Femur (tissue), 1 donor: ENCODE results near the gene GLRA3.
"Not testable (repeated sequence)": the region's sequence is repeated elsewhere in the genome, so short reads cannot be mapped to it uniquely, and the experiment has no call there.

Source experiments
- DNase-seq: peaks from one replicate; pipeline ENCODE4 v3.0.0-alpha.2; 2017

GLRA3 gene

DNA sequence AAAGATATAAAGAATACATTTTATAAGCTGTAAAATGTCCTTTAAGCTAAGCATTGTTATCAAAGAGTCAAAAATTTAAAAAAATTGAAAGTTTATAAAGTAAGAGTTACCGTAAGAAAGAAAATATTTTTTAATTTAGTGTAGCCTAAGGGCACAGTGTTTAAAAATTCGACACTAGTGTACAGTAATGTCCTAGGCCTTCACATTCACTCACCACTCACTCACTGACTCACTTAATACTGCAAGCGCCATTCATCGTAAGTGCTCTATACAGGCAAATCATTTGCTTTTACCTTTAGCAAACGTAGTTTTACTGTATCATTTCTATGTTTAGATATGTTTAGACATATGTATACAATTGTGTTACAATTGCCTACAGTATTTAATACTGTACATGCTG is 20.2 kb downstream of the GLRA3 start:
- no peak for DNase-seq

GRCh38 chr4:174808119-174808518 is 20.9 kb downstream of the GLRA3 start:
- no peak for DNase-seq

DNA sequence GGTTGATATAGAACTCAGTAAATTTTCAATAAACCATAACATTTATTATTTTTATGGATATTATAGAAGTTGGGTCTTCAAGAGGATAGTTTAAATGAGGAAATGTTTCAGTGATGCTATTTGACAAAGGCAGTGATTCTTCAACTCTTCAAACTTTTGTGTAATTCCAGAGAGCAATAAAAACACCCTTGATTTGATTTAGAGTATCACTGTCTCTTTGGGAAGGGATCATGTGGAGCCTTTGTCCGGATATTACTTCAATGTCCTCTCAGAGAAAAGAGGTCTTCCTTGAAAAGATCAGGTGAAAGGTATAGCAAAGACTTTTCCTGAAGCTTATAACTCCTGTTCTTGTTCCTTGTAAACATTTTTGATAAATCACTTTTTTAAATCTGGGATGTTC is 23.3 kb downstream of the GLRA3 start:
- DNase-seq = no peak

GRCh38 chr4:174794543-174795094 is 34.4 kb downstream of the GLRA3 start:
- DNase-seq = no peak

- no peak for DNase-seq
Observed at GRCh38 chr4:174789657-174790056, 39.4 kb downstream of the GLRA3 start.

DNA sequence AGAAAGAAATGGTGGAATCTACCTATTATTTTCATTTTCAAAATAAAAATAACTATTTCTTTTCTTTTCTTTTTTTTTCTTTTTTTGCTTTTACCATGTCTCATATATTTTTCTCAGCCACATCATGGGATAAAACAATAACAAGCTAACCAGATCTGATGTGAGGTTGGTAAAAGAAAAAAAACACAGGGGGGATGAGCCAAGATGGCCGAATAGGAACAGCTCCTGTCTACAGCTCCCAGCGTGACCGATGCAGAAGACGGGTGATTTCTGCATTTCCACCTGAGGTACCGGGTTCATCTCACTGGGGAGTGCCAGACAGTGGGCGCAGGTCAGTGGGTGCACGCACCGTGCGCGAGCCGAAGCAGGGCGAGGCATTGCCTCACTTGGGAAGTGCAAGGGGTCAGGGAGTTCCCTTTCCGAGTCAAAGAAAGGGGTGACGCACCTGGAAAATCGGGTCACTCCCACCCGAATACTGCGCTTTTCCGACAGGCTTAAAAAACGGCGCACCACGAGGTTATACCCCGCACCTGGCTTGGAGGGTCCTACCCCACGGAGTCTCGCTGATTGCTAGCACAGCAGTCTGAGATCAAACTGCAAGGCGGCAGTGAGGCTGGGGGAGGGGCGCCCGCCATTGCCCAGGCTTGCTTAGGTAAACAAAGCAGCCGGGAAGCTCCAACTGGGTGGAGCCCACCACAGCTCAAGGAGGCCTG is 50.6 kb downstream of the GLRA3 start:
- not testable (repeated sequence) for DNase-seq

- no peak for DNase-seq
Observed at GRCh38 chr4:174775366-174775765, 53.7 kb downstream of the GLRA3 start.

DNA sequence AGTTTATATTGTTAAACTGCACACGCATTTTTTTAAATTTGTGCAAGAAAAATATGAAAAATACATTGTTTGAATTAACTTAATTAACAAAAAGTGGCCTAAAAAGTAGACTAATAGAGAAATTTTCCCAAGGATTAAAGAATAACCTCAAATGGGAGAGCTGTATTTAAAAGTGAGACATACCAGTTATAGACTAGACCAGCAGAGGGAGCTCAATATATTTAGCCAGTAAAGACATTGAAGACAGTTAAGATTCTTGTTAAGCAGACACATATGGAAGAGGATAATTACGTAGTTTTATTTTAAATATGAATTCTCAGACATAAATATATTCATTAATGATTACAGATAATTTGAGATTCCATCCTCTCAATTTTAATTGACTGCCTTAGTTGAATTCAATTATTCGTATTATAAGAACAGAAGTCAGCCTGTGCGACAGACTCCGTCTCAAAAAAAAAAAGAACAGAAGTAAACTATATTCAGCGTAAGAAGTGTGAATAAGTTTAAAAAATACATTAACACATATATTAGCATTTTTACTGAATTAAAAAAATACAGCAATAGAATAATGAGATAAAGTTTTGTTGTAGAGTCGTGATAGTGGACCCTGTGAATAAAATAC is 64.8 kb downstream of the GLRA3 start:
- DNase-seq = no peak

- DNase-seq = no peak
Observed at GRCh38 chr4:174763454-174764104, 65.5 kb downstream of the GLRA3 start.

- no peak for DNase-seq
Observed at GRCh38 chr4:174761451-174761850, 67.6 kb downstream of the GLRA3 start.

GRCh38 chr4:174757736-174758135 is 71.3 kb downstream of the GLRA3 start:
- no peak for DNase-seq

DNA sequence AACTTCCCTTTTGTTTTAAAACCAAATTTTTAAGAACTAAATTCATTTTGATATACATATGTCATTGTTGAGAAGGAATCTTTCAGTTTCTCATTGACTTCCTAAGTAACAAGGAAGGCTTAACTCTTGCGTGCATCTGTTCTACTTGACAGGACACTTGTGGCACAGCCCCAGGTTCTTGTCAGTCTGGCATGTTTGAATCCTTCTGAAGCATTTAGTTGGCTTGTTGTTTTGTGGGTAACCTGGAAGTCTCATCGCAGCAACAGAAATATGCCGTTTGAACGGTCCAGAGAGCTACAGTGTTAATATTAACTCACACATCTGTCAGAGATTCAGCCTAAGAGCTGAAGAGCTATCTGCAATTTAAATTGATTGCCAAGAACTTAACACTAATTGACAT is 76.0 kb downstream of the GLRA3 start:
- no peak for DNase-seq

DNA sequence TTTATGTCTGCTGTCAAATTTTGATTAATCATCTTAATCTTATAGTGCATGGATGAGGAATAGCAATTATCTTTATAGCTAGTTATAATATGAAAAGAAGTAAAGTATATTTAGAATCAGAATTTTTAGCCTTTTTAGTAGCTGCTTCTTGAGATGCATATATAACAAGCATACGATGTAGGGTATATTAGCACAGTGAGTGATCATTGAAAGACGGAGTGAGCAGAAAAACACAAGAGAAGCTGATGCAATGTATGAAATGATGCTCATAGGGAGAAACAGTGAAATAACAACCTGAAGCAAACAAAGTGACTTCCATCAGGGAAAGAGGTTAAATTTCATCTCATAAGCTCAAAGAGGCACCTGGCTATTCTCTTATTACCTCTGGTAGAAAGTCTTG is 77.0 kb downstream of the GLRA3 start:
- DNase-seq = no peak

DNA sequence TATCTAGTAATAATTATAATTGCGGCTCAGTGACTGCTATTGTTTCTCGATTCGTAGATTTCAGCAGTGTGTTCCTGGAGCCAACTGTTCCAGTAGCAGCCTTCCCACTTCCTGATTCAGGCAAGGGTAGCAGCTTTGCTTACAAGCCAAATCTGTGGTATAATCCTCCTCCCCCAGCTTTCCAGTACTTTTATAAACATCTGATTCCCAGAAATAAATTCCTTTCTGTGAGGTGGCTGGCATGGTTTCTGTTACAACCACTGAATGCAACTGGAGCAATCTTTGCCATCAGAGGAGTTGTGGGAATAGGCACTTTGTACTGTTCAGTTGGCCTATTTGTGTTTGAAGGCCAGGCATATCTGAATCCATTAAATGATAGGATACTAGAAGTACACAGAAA is 80.0 kb downstream of the GLRA3 start:
- peak; percentile 19 for DNase-seq

DNA sequence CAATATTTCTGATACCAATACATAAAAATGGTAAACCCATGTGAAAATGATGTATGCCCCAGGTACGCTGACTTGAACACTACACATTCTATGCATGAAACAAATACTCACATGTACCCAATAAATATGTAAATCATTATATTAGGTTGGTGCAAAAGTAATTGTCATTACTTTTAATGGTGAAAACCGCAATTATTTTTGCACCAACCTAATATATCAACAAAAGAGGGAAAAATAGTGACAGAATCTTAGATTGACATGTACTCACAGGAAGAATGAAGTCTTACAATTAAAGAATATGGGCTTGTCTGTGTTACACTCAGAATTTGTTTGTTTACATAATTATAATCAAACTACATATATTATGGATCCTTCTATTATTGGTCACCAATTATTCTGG is 82.3 kb downstream of the GLRA3 start:
- no peak for DNase-seq

DNA sequence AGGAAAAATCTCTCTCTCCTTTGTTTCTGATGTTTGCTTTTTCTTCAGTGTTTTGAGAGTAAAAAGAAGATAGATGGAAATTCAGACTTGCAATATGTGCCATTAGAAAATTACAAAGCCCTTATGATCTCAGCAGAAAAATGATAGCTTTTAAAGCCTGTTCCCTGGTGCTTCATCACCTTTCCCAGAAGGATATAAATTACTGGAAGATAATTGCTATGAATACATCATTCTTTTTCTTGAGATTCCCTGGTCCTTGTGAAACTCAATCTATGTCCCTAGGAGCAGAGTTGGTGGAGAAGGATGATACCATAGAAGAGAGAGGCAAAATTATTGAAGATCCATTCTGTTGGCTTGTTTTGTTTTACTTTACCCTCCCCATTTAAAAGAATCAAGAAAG is 86.5 kb downstream of the GLRA3 start:
- no peak for DNase-seq

DNA sequence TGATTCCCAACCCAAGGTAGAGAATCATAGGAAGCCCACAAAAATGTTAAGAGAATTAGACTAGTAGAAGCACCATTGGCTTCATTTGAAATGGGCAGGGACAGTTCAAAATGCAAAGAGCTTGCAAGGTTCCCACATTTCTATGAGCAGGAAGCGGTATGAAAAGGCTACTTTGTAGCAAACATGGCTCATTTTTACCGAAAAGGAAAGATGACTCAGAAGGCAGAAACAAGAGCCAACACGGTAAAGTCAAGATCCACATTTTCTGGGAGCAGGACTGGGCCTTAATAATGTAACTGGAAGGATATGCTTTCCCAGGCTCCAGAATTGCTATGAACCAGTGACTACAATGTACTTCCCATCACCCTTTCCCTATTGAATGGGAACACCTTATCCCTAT is 89.5 kb downstream of the GLRA3 start:
- no peak for DNase-seq

DNA sequence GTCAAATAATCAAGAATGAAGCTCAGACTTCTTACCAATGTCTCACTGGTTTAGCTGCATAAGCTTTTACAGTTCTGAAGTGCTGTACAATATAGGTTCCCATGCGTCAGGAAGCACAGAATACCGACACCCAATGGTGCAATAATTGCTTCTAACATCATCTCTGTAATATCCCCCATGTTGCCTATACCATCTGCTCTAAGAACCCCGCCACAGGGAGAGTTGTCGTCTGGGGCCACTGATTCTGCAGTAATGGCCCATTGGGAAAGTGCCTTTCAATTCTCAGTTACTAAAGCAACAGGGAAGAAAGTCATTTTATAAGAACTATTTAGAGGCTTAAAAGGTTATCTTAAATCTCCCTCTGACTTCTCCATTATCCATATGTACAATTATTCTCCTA is 94.9 kb downstream of the GLRA3 start:
- DNase-seq = no peak

GRCh38 chr4:174717828-174718227 is 111.2 kb downstream of the GLRA3 start:
- DNase-seq = no peak

- no peak for DNase-seq
Observed at GRCh38 chr4:174716986-174717770, 111.9 kb downstream of the GLRA3 start.

GRCh38 chr4:174714393-174715211 is 114.4 kb downstream of the GLRA3 start:
- no peak for DNase-seq

DNA sequence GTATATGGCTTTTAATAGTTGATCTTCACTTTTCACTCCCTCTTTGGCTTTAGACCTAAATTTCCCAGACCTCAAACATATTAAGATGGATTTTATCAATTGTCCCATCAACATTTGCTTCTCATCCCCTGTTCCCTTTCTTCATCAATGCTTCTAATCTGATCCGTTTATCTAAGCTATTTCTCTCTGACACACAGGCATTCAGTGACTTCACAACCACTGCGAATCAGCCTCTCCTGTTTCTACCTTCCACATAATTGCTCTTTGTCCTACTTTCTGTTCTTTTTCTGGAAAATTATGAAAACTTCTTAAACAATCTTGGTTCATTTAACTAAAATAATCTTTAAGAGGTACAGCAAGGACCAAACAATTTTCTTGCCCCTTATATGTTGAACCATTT is 115.2 kb downstream of the GLRA3 start:
- no peak for DNase-seq
